DMS53 treated with DMSO at 0.1 percent for 48 hours (cell line): ENCODE data around the gene PRSS3.
"Not testable (repeated sequence)": the region's sequence is repeated elsewhere in the genome, so short reads cannot be mapped to it uniquely, and the experiment has no call there.

ENCODE experiments used
- DNase-seq: peaks from one replicate; lab custom pipeline; 2025; ENCODE audit not compliant: unreplicated experiment; lab: John Stamatoyannopoulos, UW

PRSS3 gene

GRCh38 chr9:33817327-33818166 lies 22.2 kb downstream of the PRSS3 start:
- DNase-seq = peak; percentile 20

GRCh38 chr9:33818167-33818846 lies 22.9 kb downstream of the PRSS3 start:
- DNase-seq = no peak

GRCh38 chr9:33818847-33819500 lies 23.6 kb downstream of the PRSS3 start:
- DNase-seq = no peak

DNA sequence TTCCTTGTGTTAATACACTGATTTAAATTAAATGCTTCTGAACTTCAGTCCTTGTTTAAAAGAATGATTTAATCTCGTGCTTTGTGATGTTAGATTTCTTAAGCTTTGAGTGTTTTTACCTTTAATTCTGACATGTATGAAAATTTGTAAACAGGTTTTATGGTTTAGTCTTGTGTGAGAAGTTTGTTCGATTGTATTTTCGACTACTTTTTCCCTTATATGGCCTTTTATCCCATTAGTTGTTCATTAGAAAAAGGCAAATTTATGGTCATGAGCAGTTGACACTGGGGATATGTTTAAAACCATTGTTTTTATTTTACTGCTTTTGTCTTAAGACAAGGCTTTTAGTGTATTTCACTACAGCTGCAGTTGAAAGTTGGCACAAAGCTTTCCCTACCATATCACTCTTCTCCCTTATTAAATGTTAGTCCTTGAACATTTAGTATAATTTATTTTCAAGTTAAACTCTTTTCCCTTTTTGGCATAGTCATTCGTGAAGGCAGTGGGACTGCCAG lies 24.9 kb downstream of the PRSS3 start:
- DNase-seq = no peak

DNA sequence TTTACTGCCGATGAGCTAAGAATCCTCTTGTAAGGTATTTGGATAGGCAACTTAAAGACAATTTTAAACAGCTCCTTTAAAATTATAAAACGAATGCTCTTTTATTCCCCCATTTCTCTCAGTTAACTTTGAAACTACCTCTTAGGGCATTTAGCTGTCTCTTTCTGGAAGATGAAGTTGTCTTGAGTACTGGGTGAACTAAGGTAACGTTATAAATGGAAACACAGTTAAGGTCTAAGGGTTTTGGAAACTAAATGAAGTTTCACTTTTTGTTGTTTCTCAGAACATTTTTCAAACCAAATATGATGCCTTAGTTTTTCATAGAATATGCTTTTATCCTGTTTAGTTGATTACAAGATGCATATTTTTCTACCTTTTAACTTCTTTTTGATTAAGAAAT lies 28.4 kb downstream of the PRSS3 start:
- no peak for DNase-seq

DNA sequence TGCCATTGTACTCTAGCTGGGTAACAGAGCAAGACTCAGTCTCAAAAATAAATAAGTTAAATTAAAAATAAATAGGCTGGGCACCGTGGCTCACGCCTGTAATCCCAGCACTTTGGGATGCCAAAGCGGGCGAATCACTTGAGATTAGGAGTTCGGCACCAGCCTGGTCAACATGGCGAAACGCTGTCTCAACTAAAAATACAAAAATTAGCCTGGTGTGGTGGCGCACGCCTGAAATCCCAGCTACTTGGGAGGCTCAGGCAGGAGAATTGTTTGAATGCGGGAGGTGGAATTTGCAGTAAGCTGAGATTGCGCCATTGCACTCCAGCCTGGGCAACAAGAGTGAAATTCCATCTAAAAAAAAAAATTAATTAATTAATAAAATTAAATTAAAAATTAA lies 31.9 kb downstream of the PRSS3 start:
- DNase-seq = not testable (repeated sequence)

DNA sequence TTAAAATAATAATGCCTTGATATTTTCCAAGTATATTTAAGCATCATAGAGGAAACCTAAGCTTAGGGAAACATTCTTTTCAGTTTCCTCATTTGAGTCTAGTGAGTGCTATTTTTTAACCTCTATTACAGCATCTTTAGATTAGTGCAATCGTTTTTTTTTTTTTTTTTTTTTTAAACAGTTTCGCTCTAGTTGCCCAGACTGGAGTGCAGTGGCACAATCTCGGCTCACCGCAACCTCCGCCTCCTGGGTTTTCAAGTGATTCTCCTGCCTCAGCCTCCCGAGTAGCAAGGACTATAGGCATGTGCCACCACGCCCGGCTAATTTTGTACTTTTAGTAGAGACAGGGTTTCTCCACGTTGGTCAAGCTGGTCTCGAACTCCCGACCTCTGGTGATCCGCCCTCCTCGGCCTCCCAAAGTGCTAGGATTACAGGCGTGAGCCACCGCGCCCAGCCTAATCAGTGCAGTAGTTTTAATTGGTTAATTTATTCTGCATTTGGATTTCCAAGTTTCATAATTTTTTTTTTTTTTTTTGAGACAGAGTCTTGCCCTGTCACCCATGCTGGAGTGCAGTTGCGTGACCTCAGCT lies 34.4 kb downstream of the PRSS3 start:
- DNase-seq = not testable (repeated sequence)

GRCh38 chr9:33835625-33836260 lies 40.4 kb downstream of the PRSS3 start:
- DNase-seq = no peak

DNA sequence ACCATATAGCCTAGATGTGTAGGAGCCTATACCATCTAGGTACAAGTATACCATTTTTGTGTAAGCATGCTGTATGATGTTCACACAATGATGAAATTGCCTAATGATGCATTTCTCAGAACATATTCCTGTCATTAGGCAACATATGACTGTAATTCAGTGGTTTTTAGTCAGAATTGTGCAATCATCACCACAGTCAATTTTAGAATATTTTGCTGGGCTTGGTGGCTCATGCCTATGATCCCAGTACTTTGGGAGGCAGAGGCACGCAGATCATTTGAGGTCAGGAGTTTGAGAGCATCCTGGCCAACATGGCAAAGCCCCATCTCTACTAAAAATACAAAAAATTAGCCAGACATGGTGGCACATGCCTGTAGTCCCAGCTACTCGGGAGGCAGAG lies 40.9 kb downstream of the PRSS3 start:
- DNase-seq = not testable (repeated sequence)

GRCh38 chr9:33837138-33837537 lies 41.8 kb downstream of the PRSS3 start:
- DNase-seq = no peak

GRCh38 chr9:33840381-33840780 lies 45.0 kb downstream of the PRSS3 start:
- DNase-seq = no peak

DNA sequence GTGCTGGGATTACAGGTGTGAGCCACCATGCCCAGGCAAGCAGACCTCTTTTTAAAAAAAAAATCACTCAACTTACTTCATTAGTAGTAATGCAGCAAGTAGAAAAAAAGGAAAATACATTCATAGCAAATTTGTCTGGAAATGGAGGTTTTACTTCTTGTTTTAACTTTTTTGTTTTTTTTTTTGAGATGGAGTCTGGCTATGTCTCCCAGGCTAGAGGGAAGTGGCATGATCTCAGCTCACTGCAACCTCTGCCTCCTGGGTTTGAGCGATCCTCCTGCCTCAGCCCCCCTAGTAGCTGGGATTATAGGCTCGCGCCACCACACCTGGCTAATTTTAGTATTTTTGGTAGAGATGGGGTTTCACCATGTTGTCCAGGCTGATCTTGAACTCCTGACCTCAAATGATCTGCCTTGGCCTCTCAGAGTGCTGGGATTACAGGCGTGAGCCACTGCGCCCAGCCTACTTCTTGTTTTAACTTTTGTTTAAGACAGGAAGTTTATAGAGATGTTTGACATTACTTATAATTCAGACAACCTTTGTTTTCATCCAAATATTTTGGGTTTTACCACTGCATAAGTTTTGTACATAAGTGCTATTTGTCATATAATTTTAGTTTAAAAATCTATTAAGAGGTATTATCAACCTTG lies 48.1 kb downstream of the PRSS3 start:
- DNase-seq = no peak

DNA sequence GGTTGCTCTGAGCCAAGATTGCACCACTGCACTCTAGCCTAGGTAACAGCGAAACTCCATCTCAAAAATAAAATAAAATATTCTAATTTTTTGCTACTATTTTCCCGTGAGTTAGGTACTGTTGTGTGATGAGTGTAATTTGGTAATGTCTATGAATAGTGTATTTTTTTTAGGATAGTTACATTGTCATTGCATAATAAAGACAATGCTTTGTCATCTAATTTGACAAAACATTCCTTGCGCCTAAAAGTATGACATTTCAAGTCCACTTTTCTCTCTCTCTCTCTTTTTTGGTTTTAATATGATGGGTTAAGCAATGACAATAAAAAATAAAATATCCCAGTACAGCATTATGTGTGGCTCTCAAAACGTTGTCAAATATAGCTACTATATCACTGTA lies 50.9 kb downstream of the PRSS3 start:
- DNase-seq = no peak

GRCh38 chr9:33847894-33848205 lies 52.5 kb downstream of the PRSS3 start:
- DNase-seq = not testable (repeated sequence)
